NCI-H524 (cell line): ENCODE data around the gene RBM39.
A peak's percentile ranks its signal among the peaks of the same experiment; 100 is the strongest.
"Not testable (repeated sequence)": the region's sequence is repeated elsewhere in the genome, so short reads cannot be mapped to it uniquely, and the experiment has no call there.

Experiments used
- DNase-seq, 2 experiments: peaks; one replicate each; lab custom pipeline; 2025; lab: John Stamatoyannopoulos, UW

Gene RBM39

DNA sequence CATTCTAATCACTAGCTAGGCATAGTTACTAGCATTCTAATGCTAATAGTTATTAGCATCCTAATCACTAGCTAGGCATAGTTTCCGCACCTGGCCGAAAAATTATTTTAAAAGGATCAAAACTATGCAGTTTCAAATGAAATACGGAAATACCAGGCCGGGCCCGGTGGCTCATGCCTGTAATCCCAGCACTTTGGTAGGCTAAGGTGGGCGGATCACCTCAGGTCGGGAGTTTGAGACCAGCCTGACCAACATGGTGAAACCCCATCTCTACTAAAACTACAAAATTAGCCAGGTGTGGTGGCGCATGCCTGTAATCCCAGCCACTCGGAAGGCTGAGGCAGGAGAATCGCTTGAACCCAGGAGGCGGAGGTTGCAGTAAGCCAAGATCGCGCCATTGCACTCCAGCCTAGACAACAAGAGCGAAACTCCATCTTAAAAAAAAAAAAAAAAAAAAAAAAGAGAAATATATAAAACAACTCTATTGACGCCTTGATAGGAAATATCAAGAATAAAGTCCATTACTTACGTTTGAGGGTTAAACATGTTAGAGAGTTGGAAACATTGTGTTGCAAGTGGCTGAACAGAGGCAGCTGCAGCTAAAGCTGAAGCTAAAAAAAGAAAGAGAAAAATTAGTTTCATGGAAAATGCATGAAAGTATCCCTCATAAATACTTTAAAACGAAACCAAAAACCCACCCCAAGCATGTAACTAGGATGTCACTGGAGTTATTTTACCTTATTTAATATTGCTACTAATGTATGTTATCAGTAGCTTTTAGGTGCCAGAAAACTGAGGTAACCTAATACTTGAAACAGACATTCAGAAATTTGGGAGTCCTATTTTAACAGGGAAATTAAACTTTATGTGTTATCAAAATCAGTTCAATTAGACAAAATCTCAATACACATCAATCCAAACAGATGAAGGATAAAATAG lies 35.2 kb downstream of the RBM39 start:
- not testable (repeated sequence) for DNase-seq

DNA sequence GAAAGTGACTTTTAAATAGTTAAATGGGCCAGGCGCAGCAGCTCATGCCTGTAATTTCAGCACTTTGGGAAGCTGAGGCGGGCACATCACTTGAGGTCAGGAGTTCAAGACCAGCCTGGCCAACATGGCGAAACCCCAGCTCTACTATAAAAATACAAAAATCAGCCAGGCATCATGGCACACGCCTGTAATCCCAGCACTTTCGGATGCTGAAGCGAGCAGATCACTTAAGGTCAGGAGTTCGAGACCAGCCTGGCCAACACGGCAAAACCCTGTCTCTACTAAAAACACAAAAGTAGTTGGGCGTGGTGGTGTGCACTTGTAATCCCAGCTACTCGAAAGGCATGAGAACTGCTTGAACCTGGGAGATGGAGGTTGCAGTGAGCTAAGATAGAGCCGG lies 36.2 kb downstream of the RBM39 start:
- DNase-seq, result not testable (repeated sequence)

DNA sequence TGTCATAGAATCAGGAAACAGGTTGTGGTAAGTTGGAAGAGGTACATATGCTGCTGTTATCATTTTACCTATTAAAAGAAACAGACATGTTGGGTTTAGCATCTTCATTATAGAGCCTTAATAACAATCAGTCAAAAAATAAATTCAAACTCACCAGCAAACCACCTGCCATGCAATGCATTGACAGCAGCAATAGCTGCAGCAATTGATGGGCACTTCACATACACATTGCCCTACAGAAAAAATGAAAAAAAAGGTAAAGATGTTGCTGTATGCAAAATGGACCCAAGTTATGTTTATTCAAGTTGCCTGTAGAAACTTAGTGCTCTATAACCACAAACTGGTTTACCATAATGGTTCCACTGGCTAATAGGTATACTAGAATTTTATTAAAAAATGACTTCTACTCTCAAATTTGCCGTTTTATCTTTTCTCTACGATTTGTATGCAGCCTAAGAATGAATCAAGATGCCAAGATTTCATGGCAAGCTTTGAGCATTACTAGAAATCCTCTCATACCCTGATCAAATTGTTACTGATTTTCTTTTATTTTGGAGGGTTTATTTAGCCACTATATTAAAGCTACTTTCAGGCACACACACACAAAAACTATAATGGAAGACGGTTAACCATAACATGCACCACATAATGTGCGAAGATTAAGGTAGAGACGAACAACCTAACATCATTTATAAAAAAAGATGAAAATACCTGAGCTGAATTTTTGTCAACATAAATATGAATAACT lies 37.4 kb downstream of the RBM39 start:
- no peak for DNase-seq

DNA sequence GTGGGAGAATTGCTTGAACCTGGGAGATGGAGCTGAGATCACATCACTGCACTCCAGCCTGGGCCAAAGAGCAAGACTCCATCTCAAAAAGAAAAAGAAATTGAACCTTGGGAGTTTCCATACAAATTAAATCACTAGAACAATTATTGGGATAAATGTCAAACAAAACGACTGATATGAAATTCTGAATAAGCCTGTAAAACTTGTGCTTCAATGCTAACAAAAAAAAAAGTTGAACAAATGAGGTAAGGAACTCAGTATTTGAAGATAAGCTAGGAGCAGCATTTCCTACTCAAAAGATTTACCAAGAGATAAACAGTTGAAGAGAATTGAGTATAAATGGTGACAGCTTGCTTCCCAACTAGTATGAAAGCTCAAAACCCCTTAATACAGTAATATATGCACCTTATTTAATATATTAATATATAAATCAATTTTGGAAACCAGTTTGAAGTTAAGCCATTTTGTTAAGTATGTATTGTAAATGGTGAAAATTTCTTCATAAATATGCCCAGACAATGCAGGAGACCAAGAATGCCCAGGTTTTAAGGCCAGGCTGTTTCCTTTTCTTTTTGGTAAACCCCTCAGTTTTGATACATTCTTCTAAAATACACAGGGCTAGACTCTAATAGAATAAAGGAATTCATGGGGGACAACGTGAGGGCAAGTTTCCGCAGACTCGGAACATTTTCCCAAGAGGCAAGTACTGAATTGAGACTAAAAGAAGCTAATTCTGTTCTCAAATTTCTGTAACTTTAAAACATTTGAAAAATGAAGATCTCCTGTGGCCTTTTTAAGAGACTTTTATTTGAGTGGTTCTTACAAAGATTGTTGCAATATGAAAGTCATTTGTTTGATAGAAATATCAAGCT lies 39.0 kb downstream of the RBM39 start:
- no peak for DNase-seq

DNA sequence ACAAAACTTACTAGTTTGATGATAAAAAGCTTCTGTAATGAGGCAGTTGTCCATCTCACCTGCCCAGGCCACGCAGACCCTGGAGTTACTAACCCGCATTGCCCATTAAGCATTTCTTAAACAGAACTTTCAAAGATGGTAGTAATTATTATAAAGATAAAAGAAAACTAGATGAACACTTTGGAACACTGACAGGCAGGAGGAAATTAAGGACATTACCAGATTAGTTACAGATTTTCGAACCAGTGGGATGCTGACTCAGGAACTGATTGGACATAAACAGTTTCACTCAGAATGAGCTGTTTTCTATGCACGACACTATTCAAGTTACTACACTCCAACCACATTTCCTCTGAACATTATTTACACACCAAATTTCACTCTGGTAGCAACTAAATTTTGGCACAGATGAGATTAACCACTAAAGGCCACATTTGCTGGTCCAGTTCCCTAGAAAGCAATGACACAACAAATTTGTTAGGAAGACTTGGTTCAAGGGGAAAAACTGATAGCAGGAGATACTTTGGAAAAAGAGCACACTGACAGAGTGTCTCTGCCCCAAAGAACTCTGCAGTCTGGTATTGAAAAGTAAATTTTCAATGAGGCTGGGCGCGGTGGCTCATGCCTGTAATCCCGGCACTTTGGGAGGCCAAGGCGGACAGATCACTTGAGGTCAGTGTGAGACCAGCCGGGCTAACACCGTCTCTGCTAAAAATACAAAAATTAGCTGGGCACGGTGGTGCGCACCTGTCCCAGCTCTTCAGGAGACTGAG lies 39.8 kb downstream of the RBM39 start:
- no peak for DNase-seq

DNA sequence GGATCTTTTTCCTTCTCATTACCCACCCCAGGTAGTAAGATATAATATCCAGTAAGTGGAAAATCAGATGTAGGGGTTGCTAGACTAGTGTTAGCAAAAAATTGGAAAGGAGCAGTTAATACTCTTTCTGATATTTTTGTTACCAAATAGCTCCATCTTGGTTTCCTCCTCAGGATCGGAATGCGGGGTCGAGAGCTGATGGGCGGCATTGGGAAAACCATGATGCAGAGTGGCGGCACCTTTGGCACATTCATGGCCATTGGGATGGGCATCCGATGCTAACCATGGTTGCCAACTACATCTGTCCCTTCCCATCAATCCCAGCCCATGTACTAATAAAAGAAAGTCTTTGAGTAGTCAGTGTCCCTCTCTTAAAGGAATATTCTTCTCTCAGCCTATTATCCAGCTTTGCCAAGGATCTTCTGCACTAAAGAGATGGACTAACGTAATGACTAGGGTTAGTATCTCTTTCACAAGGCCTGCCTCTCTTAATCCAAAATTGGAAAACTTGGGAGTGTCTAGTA lies 41.4 kb downstream of the RBM39 start:
- no peak for DNase-seq

DNA sequence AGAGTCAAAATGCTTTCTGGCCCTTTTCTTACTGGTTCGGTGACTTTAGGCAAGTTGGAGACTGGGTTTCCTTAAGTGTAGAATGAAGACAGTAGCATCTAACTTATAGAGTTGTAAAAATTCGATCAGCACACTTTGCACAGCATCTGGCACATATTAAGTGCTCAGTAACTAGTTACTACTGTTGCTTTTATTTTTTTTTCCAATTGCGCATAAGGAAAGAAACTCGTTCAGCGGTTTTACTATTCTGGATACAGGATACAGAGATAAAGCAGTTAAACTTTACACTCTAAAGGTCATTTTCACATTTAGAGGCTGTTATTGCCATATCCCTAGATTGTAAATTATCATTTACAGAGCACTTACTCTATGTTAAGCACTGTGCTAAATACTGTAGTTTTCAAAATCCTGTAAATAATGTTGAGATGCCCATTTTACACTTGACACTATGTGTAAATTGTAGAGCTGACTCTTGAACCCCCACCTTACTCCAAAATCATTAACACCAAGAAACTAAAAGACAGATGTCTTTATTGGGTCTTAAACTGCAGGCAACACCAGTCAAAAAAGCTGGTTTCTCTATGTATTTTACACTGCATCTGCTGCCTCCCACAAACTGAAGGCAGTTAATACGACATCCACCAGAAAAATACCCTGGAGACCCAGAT lies 42.0 kb downstream of the RBM39 start:
- no peak for DNase-seq

DNA sequence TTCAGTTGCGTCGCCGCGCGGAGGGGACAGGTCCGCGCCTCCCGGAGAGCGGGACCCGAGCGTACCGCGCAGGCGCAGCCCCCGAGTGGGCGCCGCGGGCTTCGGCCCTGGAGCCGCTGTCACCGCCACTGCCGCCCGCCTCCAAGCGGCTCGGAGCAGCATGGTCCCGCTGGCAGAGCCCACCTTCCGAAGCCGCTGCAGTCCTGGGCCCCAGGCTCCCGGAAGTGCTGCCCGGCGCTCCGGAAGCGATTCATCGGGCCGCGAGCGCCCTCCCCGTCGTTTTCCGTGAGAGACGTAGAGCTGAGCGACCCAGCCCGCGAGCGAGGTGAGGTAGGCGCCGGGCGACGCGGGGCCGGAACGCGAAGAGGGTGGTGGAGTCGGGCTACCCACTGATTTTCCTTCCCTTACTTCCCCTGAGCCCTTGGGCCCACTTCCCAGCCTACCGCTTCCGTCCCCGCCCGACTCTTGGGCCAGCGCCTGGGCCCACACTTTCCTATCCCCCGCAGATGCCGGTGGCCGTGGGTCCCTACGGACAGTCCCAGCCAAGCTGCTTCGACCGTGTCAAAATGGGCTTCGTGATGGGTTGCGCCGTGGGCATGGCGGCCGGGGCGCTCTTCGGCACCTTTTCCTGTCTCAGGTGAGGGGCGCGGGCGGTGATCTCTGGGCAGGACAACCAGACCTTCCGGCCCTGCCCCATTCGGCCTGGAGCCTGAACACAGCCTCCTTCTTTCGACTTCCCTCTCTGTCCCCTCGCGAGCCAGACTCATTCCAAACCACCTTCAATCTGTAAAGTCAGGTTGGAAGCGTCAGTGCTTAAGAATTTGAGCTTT lies 42.7 kb downstream of the RBM39 start, which contains the start of the genes NFS1 and ROMO1:
Gene NFS1 (minus strand): TSS at position 226 of the 830 bp plus-strand sequence. CDS start 64 bp downstream, at position 162.
Gene ROMO1 (plus strand): TSS at position 279 of the 830 bp plus-strand sequence. CDS start 228 bp downstream, at position 507.
- peak; percentile 85 to 93 for DNase-seq

DNA sequence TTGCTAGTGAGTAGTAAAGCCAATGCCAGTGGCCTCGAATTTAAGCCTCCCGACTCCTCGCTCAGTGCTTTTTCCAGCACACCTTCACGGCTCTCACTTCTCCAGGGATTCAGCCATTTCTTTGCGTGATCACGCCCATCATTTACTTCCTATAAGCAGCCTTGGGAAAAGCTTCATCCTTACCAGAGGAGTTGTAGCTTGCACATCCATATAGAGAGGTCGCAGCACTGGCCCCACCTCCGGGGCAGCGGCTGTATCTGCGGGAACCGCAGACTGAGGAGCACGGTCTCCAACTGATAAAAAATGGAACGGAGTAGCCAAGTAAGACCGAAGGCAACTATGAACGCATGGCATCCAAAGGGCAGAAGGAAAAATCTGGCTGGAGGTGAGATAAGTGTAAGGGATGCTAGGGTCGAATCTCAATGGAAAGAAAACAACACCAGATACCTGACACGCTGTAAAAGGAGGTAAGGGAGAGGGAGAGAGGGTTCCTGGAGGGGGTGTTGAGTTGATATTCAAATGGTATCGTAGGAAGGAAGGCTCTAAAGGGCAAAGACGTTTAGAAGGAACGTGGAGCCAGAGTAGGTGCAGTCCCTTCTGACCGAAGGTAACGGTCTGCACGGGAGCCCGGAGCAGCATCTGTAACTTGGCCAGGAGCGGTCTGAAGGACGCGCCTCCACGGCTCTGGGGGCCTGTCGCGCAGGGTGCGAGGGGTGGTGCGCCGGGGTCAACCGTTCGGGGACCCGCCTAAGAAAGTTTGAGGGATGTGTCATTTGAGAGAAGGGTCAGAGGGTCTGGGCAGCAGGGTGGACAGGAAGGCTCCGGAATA lies 43.5 kb downstream of the RBM39 start:
- peak in 1 of 2 experiments; percentile 55 for DNase-seq

DNA sequence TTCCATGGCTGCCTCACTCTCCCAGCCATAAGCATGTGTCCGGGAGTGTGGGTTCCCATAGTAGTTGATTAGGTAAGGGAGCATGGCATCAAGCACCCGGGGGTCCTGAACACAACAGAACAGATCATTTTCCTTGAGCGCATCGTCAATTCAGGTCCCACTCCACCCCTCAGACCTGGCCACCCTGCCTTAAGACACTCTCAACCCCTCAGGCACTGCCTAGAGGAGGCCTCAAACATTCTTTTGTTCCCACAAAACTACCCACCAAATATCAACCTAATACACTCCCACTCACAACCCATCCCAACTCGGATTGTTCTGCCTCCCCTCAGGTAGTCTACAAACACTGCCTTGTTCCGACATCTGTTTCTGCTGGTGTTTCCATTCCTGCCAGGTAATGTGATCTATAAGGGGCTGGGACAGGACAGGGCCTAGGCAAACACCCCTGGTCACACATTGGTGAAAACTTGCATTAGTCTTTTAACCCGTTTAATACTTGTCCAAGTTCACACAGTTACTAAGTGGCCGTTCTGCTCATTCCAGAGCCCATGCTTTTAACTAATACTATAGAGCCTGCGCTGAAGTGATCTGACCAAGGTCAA lies 44.3 kb downstream of the RBM39 start:
- DNase-seq, result no peak

DNA sequence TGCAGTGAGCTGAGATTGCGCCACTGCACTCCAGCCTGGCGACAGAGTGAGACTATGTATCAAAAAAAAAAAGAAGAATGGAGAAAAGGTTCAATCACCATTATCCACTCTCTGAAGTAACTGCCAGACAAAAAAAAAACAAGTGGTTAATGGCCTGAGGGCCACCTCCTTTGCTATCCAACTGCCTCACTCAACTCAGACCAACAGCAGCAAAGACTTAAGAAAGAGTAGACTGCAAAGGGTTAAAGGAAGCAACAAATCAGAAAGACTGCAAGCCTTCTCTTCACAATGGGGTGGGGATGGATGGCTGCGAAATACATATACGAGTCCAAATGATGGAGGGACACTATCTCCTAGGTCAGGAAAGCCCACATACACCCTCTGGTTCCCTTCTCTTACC lies 46.1 kb downstream of the RBM39 start:
- no peak for DNase-seq

DNA sequence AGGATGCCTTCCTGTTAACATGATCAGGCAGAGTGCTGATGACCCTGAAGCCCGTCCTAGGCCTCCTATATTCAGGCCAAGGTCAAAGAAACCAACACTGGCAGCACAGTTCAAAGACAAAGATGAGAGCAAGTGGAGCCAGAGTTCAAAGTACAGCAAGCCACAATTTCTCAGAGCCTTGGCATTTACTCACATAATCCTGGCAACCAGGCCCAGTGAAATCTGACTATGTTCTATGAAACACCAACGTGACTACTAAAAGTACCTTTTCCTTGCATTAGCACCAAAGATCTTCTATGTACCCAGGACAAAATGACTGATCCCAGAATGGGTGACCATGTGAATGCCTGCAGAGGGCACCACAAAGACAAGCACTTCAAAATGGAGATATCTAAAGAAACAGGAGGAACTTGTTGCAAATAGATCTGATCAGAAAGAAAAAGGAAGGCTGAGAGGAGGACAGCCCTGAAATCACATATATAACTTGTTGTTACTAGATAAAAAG lies 46.8 kb downstream of the RBM39 start:
- no peak for DNase-seq

DNA sequence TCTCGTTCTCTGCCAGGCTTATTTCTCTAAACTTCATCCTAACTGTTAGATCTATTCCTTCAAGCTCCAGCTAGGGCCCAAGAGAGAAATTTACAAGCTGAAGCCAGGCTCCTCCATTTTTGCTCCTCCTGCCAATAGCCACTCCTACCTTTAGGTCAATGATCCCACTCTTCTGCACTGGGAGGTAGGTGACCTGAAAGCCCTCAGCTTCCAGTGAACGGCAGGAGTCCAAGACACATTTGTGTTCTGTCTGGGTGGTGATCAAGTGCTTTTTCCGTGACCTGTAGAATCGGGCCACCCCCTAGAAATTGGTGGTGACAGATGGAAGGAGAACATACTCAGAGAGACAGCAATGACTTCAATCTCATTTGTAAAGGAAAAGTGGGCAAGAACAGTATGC lies 51.8 kb downstream of the RBM39 start:
- no peak for DNase-seq

DNA sequence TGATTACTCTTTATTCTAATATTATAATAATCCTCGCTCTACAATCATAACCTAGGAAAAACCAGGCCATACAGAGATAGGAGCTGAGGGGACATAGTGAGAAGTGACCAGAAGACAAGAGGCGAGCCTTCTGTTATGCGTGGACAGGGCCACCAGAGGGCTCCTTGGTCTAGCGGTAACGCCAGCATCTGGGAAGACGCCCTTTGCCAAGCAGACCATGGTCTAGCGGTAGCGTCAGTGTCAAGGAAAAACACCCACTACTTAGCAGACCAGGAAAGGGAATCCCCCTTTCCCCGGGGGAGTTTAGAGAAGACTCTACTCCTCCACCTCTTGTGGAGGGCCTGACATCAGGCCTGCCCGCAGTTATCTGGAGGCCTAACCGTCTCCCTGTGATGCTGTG lies 55.2 kb downstream of the RBM39 start:
- DNase-seq, result not testable (repeated sequence)

DNA sequence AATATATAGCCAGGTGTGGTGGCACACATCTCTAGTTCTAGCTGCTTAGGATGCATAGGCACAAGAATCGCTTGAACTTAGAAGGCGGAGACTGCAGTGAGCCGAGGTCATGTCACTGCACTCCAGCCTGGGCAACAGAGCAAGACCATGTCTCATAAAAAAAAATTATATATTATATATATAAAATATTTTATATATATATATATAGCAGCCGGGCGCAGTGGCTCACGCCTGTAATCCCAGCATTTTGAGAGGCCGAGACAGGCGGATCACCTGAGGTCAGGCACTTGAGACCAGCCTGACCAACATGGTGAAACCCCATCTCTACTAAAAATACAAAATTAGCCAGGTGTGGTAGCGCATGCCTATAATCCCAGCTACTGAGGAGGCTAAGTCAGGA lies 56.7 kb downstream of the RBM39 start:
- DNase-seq, result not testable (repeated sequence)

DNA sequence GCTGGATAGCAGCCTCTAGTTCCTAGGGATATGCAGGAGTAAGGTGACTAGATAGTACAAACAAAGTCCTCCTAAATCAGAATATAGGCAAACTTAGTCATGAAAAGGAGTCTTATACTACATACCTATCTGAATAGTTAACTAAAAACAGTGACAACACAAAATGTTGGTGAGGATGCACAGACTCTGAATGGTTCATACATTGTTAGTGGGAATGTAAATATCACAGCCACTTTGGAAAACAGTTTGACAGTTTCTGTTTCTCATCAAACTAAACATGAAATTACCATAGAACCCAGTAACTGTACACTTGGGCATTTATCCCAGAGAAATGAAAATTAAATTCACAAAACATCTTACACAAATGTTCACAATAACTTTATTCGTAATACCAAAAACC lies 60.1 kb downstream of the RBM39 start:
- DNase-seq, result no peak

DNA sequence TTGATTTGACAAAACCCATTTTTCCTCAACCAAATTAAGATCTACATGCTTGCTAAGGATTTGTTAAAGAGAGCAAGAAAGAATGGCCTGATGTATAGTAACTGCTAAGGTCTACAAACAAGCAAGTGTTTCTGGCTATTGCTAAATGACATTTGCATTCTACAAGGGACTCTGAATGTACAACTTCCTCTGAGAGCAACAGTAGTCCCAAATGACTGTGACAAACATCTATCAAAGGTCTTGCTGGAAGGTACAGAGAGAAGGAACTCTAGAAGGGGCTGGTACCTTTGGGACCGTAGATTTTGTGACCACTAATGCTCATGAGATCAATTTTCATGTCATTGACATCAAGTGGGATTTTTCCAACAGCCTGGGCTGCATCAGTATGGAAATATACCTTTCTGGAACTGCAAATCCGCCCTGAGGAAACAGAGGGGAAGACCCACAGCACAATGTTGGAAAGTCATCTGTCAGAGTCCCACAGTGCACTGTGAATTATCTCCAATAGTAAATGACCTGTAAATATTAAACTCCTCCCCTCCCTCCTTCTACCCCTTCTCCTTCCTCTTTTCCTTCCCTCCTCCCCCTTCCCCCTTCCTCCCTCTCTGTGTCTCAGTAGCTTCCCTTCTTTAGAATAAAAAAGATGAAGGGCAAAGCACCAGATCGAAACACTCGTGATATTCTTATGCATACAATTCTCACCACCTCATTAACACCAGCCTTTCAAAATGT lies 61.4 kb downstream of the RBM39 start:
- DNase-seq, result no peak
